ENCODE measurements around the gene CCT8.
A peak's percentile ranks its signal among the peaks of the same experiment; 100 is the strongest.

CCT8 gene

GRCh38 chr21:29078869-29079767, 5.7 kb upstream of the CCT8 start:
- DNase-seq (ENCODE audit: low read depth in 3 of 3), result no peak

- no peak for DNase-seq (ENCODE audit: low read depth in 3 of 3)
These were observed 4.2 kb upstream of the CCT8 start for GRCh38 chr21:29077651-29078090.

GRCh38 chr21:29076731-29077640, 3.5 kb upstream of the CCT8 start:
- peak; percentile 27 to 63 (median 55) for DNase-seq (ENCODE audit: low read depth in 3 of 3)

GRCh38 chr21:29075706-29076466, 2.4 kb upstream of the CCT8 start:
- no peak for DNase-seq (ENCODE audit: low read depth in 3 of 3)

GRCh38 chr21:29074783-29075182, 1.3 kb upstream of the CCT8 start:
- no peak for DNase-seq (ENCODE audit: low read depth in 3 of 3)

GRCh38 chr21:29074007-29074376, 544 bp upstream of the CCT8 start:
- DNase-seq (ENCODE audit: low read depth in 3 of 3), result no peak

- DNase-seq (ENCODE audit: low read depth in 3 of 3), result no peak
These were observed 601 bp downstream of the CCT8 start for GRCh38 chr21:29072873-29073221.

- DNase-seq (ENCODE audit: low read depth in 3 of 3), result no peak
These were observed 8.5 kb downstream of the CCT8 start for GRCh38 chr21:29064850-29065481.

GRCh38 chr21:29056538-29057050, 16.9 kb downstream of the CCT8 start:
- DNase-seq (ENCODE audit: low read depth in 3 of 3), result no peak

GRCh38 chr21:29056005-29056404, 17.4 kb downstream of the CCT8 start:
- DNase-seq (ENCODE audit: low read depth in 3 of 3), result no peak

GRCh38 chr21:29055080-29055479, 18.4 kb downstream of the CCT8 start:
- no peak for DNase-seq (ENCODE audit: low read depth in 3 of 3)

GRCh38 chr21:29053656-29054055, 19.8 kb downstream of the CCT8 start:
- DNase-seq (ENCODE audit: low read depth in 3 of 3), result no peak

GRCh38 chr21:29053011-29053553, 20.4 kb downstream of the CCT8 start:
- no peak for DNase-seq (ENCODE audit: low read depth in 3 of 3)

- DNase-seq (ENCODE audit: low read depth in 3 of 3), result no peak
These were observed 21.2 kb downstream of the CCT8 start for GRCh38 chr21:29052224-29052623.

- no peak for DNase-seq (ENCODE audit: low read depth in 3 of 3)
These were observed 38.8 kb downstream of the CCT8 start for GRCh38 chr21:29034678-29035077.

GRCh38 chr21:29033871-29034270, 39.6 kb downstream of the CCT8 start:
- no peak for DNase-seq (ENCODE audit: low read depth in 3 of 3)

- DNase-seq (ENCODE audit: low read depth in 3 of 3), result no peak
These were observed 40.1 kb downstream of the CCT8 start for GRCh38 chr21:29033301-29033700.

GRCh38 chr21:29030909-29031308, 42.5 kb downstream of the CCT8 start:
- DNase-seq (ENCODE audit: low read depth in 3 of 3), result no peak

- no peak for DNase-seq (ENCODE audit: low read depth in 3 of 3)
These were observed 43.9 kb downstream of the CCT8 start for GRCh38 chr21:29029524-29029923.

GRCh38 chr21:29025328-29025713, 48.1 kb downstream of the CCT8 start:
- no peak for DNase-seq (ENCODE audit: low read depth in 3 of 3)
